Activated CD4-positive, alpha-beta T cell treated with anti-CD3 and anti-CD28 coated beads, Interleukin-2, amount 50 U/mL, for 1 hour (primary cell): ENCODE measurements around the gene PTPRN2.
"Not testable (repeated sequence)": the region's sequence is repeated elsewhere in the genome, so short reads cannot be mapped to it uniquely, and the experiment has no call there.

Experiments
- DNase-seq: peaks from one replicate; pipeline ENCODE4 v3.0.0-alpha.2; 2020

The PTPRN2 gene

DNA sequence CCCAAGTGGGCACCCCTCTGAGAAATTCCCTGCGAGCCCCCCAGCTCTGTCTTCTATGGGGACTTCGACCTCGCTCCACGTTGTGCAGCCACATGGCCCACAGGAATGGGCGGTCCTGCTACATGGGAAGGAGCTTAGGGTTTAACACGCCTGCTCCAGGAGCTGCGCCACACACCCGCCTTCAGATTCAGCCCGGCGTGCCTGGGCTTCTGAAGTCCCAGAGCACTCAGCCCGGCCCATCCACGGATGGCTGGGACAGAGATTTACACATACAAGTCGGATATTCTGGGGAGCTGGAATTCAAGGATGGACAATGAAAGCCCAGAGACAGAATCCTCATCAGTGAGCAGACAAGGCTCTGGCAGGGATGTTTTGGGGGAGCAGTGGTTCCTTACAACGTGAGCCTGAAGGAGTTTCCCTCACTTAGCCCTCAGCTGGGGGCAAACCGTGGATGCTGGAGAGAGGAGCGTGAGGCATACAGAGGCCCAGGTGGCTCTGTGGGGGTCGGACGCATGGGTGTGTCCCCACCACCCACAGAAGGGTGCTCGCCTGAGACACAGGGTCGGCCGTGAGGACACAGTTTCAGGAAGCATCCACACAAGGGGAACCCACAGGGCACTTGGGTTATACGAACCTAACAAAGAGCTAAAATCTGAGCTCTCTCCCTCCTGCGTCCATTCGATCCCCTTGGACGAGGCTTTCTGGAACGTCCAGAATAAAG is 877.9 kb downstream of the PTPRN2 start:
- DNase-seq: no peak

- DNase-seq: no peak
These were observed 878.7 kb downstream of the PTPRN2 start for GRCh38 chr7:157708919-157709295.

DNA sequence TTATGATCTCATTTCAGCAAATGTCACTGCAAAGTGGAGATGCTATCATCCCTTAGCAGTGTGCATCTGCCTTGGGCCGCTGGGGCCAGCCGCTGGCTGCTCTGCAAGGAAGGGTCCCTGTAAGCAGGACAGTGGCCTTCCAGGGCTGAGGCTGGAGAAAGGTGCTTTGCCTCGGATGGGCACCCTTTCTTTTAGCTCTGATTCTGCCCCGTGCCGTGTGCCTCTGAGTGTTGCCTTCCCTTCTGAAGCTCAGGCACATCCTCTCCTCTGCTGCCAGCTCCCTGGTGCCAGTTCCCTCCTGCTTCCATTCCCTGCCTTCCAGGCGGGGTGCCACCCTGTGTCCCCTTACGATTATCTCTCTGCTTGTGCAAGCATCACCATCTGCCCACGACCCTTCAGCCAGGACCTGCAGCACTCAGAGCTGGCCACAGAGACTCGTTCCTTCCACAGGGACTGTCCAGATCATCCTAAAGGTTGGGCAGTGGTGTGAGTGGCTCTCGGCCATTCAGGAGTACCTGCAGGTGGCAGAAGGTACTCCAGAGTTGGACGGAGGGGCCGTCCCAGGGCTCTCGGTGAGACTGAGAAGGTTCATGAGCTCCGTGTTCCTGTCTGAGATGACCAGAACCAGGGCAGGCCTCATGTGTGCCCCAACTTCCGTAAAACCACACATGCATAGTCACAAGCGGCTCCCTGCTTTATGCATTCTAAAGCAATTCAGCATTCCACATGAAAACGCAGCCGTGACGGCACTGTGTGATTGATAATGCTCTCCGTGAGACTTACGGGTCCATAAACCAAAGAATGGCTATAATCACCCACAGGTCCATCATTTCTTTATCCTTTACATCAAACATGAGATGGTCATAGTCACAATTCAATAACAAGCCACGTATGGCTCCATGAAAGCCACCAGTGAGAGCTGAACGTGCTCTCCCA is 879.4 kb downstream of the PTPRN2 start:
- DNase-seq: no peak

GRCh38 chr7:157704365-157704764 is 883.3 kb downstream of the PTPRN2 start:
- DNase-seq: no peak

GRCh38 chr7:157703534-157704195 is 884.0 kb downstream of the PTPRN2 start:
- no peak for DNase-seq

GRCh38 chr7:157703131-157703530 is 884.5 kb downstream of the PTPRN2 start:
- no peak for DNase-seq

- no peak for DNase-seq
These were observed 885.2 kb downstream of the PTPRN2 start for GRCh38 chr7:157702311-157703023.

DNA sequence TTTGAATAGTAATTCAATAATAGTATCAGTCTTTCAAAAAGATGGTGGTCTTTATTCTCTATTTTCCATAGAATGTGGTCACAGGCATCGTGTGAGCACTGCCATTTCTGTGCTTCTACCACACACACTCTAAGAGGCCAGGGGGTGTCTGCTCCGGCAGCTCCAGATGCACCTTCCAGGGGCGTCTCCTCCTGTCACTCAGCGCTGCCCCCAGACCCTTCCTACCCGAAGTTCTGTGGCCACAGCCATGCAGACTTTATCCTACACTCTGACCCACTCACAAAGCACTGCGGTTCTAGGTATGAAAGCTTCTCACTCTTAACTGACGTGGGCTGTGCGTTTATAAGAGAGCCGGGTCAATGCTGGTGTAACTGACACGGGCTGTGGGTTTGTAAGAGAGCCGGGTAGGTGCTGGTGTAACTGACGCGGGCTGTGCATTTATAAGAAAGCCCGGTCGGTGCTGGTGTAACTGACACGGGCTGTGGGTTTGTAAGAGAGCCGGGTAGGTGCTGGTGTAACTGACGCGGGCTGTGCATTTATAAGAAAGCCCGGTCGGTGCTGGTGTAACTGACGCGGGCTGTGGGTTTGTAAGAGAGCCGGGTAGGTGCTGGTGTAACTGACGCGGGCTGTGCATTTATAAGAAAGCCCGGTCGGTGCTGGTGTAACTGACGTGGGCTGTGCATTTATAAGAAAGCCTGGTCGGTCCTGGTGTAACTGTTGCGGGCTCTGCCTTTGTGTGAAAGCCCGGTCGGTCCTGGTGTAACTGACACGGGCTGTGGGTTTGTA is 886.0 kb downstream of the PTPRN2 start:
- DNase-seq: not testable (repeated sequence)

GRCh38 chr7:157700231-157701005 is 887.2 kb downstream of the PTPRN2 start:
- no peak for DNase-seq

- no peak for DNase-seq
These were observed 888.1 kb downstream of the PTPRN2 start for GRCh38 chr7:157699357-157700013.

DNA sequence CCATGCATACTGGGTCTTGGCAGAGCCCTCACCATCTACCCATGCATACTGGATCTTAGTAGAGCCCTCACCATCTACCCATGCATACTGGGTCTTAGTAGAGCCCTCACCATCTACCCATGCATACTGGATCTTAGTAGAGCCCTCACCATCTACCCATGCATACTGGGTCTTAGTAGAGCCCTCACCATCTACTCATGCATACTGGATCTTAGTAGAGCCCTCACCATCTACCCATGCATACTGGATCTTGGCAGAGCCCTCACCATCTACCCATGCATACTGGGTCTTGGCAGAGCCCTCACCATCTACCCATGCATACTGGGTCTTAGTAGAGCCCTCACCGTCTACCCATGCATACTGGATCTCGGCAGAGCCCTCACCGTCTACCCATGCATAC is 890.3 kb downstream of the PTPRN2 start:
- not testable (repeated sequence) for DNase-seq

- DNase-seq: not testable (repeated sequence)
These were observed 892.0 kb downstream of the PTPRN2 start for GRCh38 chr7:157695609-157696008.

GRCh38 chr7:157694376-157694665 is 893.3 kb downstream of the PTPRN2 start:
- no peak for DNase-seq

DNA sequence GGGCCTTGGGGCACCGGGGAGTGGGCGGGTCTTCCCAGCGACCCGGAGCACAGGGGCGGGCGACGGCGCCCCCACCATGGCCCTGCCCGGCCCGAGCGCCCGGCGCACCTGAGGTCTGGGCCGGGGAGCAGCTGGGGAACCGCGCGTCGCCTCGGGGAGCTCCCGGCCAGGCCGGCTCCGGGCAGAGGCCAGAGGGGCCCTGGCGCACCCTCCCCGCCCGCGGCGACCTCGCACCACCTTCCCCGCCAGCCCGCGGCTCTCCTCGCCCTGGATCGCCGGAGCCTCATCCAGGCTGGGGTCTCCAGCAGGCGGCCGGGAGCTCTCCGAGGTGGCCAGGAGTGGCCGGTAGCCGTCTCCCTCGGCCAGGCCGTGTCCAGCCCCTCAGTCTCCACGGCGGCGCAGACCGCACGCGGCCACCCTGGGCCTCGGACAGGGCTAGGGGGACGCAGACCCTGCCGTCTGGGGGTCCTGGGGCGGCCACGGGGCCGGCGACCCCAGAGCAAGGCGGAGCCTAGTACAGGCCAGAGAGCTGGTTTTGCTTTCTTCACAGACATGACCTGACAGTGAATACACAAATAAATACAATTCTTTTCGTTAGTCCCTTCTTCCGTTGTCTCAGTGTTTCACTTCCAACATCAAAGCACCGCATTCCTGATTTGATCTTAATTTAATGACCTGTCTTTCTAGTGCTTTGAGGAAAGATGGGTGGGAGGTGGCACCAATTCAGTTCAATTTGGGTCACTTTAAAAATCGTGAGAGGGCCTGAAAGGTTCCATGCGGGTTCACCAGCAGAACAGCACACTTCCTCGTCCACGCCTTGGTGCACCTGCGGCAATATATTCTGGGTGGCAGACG is 893.9 kb downstream of the PTPRN2 start:
- DNase-seq: no peak

- no peak for DNase-seq
These were observed 894.5 kb downstream of the PTPRN2 start for GRCh38 chr7:157693071-157693520.

- DNase-seq: no peak
These were observed 895.1 kb downstream of the PTPRN2 start for GRCh38 chr7:157692460-157693011.

GRCh38 chr7:157691586-157692459 is 895.8 kb downstream of the PTPRN2 start:
- DNase-seq: no peak

GRCh38 chr7:157690833-157691585 is 896.6 kb downstream of the PTPRN2 start:
- no peak for DNase-seq
